ENCODE data around the gene ABCA8.

ABCA8 gene

GRCh38 chr17:68821860-68822696 is 133.1 kb downstream of the ABCA8 start:
- peak; percentile 94 for DNase-seq

DNA sequence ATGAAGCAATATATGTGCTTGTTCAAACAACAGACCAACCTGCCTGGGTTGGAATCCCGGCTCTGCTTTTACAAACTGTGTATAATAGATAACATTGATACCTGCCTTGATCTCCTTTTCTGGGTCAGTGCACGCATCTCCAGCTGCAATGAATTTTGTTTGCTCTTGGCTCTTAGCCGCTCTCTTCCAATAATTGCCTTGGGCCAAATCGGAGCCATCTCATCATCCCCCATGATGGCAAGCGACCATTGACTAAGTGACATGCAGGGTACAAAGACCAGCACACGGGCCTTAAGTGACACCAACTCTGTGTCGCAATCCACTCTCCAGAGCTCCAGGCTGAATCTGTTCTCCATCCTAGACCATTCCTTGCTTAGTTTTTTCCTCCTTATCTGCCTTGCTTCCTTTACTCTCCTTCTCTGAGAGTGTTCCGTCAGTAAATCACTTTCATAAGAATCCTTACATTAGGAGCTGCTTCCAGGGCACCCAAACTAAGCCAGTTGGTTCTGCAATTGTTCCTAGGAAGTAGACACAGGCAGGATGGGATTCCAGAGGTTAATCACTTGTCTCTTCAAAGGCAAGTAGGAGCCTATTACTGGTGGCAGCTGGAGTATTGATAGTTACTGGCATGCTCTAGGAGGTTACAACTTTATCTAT is 134.2 kb downstream of the ABCA8 start:
- peak; percentile 19 for DNase-seq

DNA sequence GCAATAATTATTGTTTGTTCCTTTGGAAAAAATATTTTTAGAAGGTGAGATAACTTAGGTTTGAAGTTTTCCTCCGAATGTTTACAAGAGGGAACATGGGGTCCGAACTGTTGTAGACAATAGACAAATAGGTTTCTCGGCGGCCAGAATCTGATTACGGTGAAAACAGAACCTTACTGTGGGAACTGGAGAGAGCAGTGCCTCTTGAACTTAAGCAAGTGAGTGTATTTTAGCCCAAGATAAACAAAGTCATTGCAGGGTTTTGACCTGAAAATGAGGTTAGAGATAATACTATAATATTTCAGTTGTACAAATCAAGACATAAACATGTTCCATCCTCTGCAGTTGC is 134.7 kb downstream of the ABCA8 start:
- no peak for DNase-seq

DNA sequence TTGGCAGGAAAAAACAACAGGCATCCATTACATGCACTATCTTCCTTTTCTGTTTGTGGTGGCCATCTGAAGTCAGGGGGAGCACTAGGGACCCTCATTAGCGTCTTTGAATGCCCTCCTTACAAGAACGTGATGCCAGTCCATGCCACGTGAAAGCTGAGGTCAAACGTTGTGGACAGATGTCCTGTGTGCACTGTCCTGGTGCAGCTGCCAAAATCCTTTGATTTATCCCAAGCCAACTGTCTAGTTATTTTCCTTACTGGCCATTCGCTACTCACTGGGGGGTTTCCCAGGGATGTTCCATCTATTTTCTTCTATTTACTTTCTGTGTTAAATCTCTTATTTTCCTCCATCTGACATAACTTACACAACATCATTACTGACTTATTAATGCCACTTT is 135.7 kb downstream of the ABCA8 start:
- no peak for DNase-seq

All from NCI-H82 (cell line).